Fibroblast of lung (primary cell): ENCODE results near the gene FLRT3.

Experiments
- CTCF ChIP-seq, 2 donors: IDR thresholded peaks in 1 of 2; conservative IDR thresholded peaks in 1 of 2; 1 replicate in 1 of 2; 2 replicates in 1 of 2; pipeline ENCODE4 v1.5.1; 2011 to 2012; ENCODE audit warnings: low read length in 2 of 2, control low read depth in 1 of 2, inconsistent platforms in 1 of 2, low read depth in 1 of 2, mild to moderate bottlenecking in 1 of 2
- EZH2 ChIP-seq: IDR thresholded peaks from 2 replicates; pipeline ENCODE4 v1.5.1; 2012; ENCODE audit warnings: low read length, control low read depth, mild to moderate bottlenecking; ENCODE audit errors: missing control alignments

GRCh38 chr20:14342918-14343317 is 5.5 kb upstream of the FLRT3 start:
- TF ChIP-seq CTCF (conservative IDR thresholded peaks at IDR 0.05 in 1 of 2, IDR thresholded peaks at IDR 0.05 in 1 of 2; ENCODE audit: low read depth in 1 of 2, low read length in 2 of 2) (no peak), EZH2 (no peak)
